Stomach (tissue), 9 donors: ENCODE measurements around the gene DLGAP1. TPM values are rescaled to one million over a fixed set of nuclear protein-coding genes. Genes with fewer than 3 reads are reported as not detected.

Source experiments
- DNase-seq, 2 donors: peaks; one replicate each; pipeline versions ENCODE4 v3.0.0 to v3.0.0-alpha.2; 2013 to 2019
- H3K27ac ChIP-seq, 5 donors: fragments of 200-600 bp in 4 of 5; sonication (generic) in 4 of 5; one replicate each; pipeline ENCODE4 v1.5.1; 2013 to 2019; ENCODE audit warnings: mild to moderate bottlenecking in 1 of 5, moderate library complexity in 1 of 5
- H3K27me3 ChIP-seq, 3 donors: fragments of 200-600 bp; sonication (generic); one replicate each; pipeline ENCODE4 v1.5.1; 2017 to 2019; ENCODE audit warnings: mixed run types in 1 of 3
- H3K36me3 ChIP-seq, 4 donors: fragments of 200-600 bp; sonication (generic); 1 replicate in 3 of 4; 2 replicates in 1 of 4; pipeline ENCODE4 v1.5.1; 2016 to 2019
- H3K4me1 ChIP-seq, 4 donors: fragments of 200-600 bp; sonication (generic); one replicate each; pipeline ENCODE4 v1.5.1; 2016 to 2019
- H3K4me3 ChIP-seq, 4 donors: fragments of 200-600 bp; sonication (generic) in 3 of 4; one replicate each; pipeline ENCODE4 v1.5.1; 2016 to 2019; ENCODE audit warnings: mild to moderate bottlenecking in 1 of 4
- H3K9me3 ChIP-seq, 4 donors: fragments of 200-600 bp; sonication (generic); one replicate each; pipeline ENCODE4 v1.5.1; 2016 to 2019
- EP300 ChIP-seq: sonication (generic); formaldehyde crosslinking; IDR thresholded peaks from one replicate; pipeline ENCODE4 v1.6.1; 2017; ENCODE audit warnings: antibody characterized with exemption
- POLR2A ChIP-seq, 4 donors: fragments of 450-650 bp; IDR thresholded peaks; one replicate each; pipeline ENCODE4 v1.6.1; 2016; ENCODE audit warnings: antibody characterized with exemption in 4 of 4, control low read depth in 2 of 4, mild to moderate bottlenecking in 1 of 4, moderate library complexity in 1 of 4
- POLR2AphosphoS5 ChIP-seq, 3 donors: sonication (generic); formaldehyde crosslinking; IDR thresholded peaks; one replicate each; pipeline ENCODE4 v1.6.1; 2016; ENCODE audit warnings: antibody characterized with exemption in 3 of 3
- WGBS, 5 donors: extraction: QIAGEN DNeasy Blood & Tissue Kit in 3 of 5; methylation state at CpG; one replicate each; pipeline versions ENCODE4 v1.1.5 to v1.1.7; 2013 to 2018; 5-methylcytosine and 5-hydroxymethylcytosine counted together
- intact Hi-C: fragments of 100-400 bp; cut with DNase I; formaldehyde crosslinking; loops from one replicate; pipeline ENCODE4 v1.15.1; 2023; ENCODE audit warnings: low total_unique reads
- polyA plus RNA-seq, 3 donors: library from polyadenylated mRNA; stranded (reverse); fragments of 200-250 nt; gene quantifications; one replicate each; pipeline ENCODE4 v1.2.3, GENCODE V29; 2013
- total RNA-seq, 5 donors: library from RNA; depleted of rRNA; stranded (reverse); fragments of >200 nt; gene quantifications; one replicate each; pipeline versions ENCODE4 v1.1.0 to v1.2.3, GENCODE V29; 2014 to 2016
- TF ChIP-seq, protein P1 (sequence below), 7 experiments: fragments of 450-650 bp in 4 of 7; fragments of 200-600 bp in 3 of 7; sonication (generic) in 3 of 7; IDR thresholded peaks; one replicate each; pipeline ENCODE4 v1.5.1; 2016 to 2019; ENCODE audit warnings: antibody characterized with exemption in 7 of 7, control low read depth in 2 of 7, mild to moderate bottlenecking in 1 of 7
- donor health status: healthy with polysubstance abuse.
- donor health status: Bipolar disorder and iron deficiency.
- donor health status: healthy.

The DLGAP1 gene
- total and polyA plus RNA-seq, 8 donors = 0.06 to 7.0 (median 1.3) TPM; not detected in 1

DNA sequence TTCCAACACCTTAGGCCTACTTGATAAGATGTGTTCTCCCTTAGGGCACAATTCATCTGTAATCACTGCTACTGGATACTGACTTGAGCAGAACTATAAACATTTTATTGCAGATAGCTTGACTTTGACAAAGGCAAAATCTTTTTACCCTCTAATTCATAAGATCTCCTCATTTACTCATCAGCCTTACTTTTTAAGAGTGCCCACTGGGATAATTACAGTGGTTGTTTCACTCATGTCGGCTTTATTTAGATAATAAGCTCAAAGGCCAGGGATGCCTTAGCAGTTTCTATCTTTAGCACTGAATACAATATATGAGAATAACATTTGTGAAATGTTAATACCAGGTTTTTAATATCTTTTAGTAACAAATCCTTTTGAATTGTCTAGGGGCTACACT is 144.0 kb downstream of the DLGAP1 start:
- H3K4me3 ChIP-seq = no peak overlapping the region
- no peaks in the 10 kb centered on the region for H3K9me3 ChIP-seq

DNA sequence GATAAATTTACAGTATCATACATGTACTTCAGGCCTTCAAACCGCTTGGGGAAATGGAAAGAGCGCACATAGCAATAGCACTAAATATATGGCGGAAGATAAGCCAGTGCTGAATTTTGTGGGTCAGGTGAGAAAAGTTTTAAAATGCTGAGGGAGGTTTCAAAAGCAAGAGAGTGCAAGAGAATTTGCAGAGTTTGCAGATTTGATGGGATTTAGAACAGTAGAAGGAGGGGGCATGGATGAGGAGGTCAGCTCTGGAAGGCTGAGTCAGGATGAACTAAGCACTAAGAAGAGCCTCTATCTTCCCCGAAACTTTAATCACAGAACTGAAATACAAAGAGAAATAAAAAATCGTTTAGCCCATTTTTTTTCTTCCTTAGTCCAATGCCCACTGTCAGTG is 145.9 kb downstream of the DLGAP1 start:
- no peaks in the 10 kb centered on the region for H3K27me3 ChIP-seq
- no peaks in the 10 kb centered on the region for H3K9me3 ChIP-seq
- WGBS, 5 donors = 80 to 90% (median 86%) methylated on average over 5 of the region's 5 CpGs

More for the DNA sequence above, 144.0 kb downstream of the DLGAP1 start:
- Histone ChIP-seq H3K27me3 (no peaks in the 10 kb centered on the region), H3K4me1 (no peaks in the 10 kb centered on the region), H3K36me3 (no peaks in the 10 kb centered on the region), H3K27ac (no peak overlapping the region)
- TF ChIP-seq, protein P1, sequence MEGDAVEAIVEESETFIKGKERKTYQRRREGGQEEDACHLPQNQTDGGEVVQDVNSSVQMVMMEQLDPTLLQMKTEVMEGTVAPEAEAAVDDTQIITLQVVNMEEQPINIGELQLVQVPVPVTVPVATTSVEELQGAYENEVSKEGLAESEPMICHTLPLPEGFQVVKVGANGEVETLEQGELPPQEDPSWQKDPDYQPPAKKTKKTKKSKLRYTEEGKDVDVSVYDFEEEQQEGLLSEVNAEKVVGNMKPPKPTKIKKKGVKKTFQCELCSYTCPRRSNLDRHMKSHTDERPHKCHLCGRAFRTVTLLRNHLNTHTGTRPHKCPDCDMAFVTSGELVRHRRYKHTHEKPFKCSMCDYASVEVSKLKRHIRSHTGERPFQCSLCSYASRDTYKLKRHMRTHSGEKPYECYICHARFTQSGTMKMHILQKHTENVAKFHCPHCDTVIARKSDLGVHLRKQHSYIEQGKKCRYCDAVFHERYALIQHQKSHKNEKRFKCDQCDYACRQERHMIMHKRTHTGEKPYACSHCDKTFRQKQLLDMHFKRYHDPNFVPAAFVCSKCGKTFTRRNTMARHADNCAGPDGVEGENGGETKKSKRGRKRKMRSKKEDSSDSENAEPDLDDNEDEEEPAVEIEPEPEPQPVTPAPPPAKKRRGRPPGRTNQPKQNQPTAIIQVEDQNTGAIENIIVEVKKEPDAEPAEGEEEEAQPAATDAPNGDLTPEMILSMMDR (IDR thresholded peaks at IDR 0.05) = no peak
- TF ChIP-seq POLR2A (IDR thresholded peaks at IDR 0.05) = no peak
- TF ChIP-seq POLR2AphosphoS5 (IDR thresholded peaks at IDR 0.05) = no peak
- TF ChIP-seq EP300 = no peak
- intact Hi-C loops = no loop called here
- 62 to 83% (median 73%) methylated on average over 1 of the region's 1 CpG for WGBS, 5 donors
- DNase-seq = no peak

DNA sequence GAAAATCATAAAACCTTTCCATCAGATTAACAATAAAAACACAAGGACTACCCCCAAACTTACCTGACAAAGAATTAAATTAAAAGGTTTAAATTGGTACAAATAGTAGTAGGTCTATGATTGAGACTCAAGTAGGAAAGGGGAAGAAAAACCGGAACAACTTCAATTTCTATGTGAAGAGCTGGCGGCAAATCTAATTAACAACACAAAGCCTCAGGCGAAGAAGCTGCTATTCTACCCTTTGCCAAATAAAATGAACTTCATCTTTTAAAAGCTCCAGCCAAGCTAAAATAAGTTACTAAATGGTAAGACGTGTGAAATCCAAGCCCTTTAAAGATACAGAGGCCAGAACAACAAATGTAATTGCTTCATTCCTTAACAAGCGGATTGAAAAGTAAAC is 146.5 kb downstream of the DLGAP1 start:
- no peaks in the 10 kb centered on the region for H3K36me3 ChIP-seq
- no peaks in the 10 kb centered on the region for H3K9me3 ChIP-seq
- intact Hi-C loops = no loop called here
- no peak for DNase-seq
- no peak overlapping the region for H3K27ac ChIP-seq
- no peaks in the 10 kb centered on the region for H3K27me3 ChIP-seq
- H3K4me3 ChIP-seq = no peak overlapping the region
- 79 to 89% (median 82%) methylated on average over 5 of the region's 5 CpGs for WGBS, 5 donors
- H3K4me1 ChIP-seq = no peaks in the 10 kb centered on the region
- TF ChIP-seq, protein P1 (IDR thresholded peaks at IDR 0.05) = no peak
- no peak for TF ChIP-seq EP300
- no peak for TF ChIP-seq POLR2AphosphoS5 (IDR thresholded peaks at IDR 0.05)
- TF ChIP-seq POLR2A (IDR thresholded peaks at IDR 0.05) = no peak

More for the DNA sequence above, 145.9 kb downstream of the DLGAP1 start:
- DNase-seq = no peak
- no peak for TF ChIP-seq POLR2AphosphoS5 (IDR thresholded peaks at IDR 0.05)
- TF ChIP-seq, protein P1 (IDR thresholded peaks at IDR 0.05) = no peak
- TF ChIP-seq POLR2A (IDR thresholded peaks at IDR 0.05) = no peak
- no peak for TF ChIP-seq EP300
- Histone ChIP-seq H3K4me1 (no peaks in the 10 kb centered on the region), H3K36me3 (no peaks in the 10 kb centered on the region), H3K27ac (no peak overlapping the region), H3K4me3 (no peak overlapping the region)
- intact Hi-C loops = no loop called here

DNA sequence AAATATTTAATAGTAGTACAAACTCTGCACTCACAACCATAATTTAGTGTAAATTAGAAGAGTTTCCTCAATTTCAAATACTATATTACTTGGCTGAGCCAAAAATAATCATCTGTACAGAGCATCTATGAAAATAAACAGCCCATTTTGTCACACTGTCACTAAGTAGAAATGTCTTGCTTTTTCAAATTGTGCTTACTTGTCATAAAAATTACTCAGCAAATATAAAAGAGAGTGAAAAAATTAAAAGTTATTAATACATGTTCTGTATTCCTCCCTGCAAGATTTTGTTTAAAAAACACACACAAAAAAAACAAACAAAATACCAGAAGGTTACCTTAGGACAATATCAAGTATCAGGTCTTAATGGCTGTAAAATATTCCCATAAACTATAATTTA is 155.7 kb downstream of the DLGAP1 start:
- Histone ChIP-seq H3K9me3 (peaks cover 0 to 4% (median 0%) of the 10 kb centered on the region in 4 donors), H3K4me1 (no peaks in the 10 kb centered on the region), H3K27ac (no peak overlapping the region), H3K27me3 (no peaks in the 10 kb centered on the region), H3K36me3 (no peaks in the 10 kb centered on the region), H3K4me3 (no peak overlapping the region)
- no peak for TF ChIP-seq POLR2AphosphoS5 (IDR thresholded peaks at IDR 0.05)
- TF ChIP-seq, protein P1 (IDR thresholded peaks at IDR 0.05) = no peak
- no peak for TF ChIP-seq EP300
- no peak for TF ChIP-seq POLR2A (IDR thresholded peaks at IDR 0.05)
- intact Hi-C loops = no loop called here
- no peak for DNase-seq
